Prostate gland (tissue), 2 donors: ENCODE results near the gene E2F3. TPM values are rescaled to one million over a fixed set of nuclear protein-coding genes. Genes with fewer than 3 reads are reported as not detected.
"Not testable (repeated sequence)": the region's sequence is repeated elsewhere in the genome, so short reads cannot be mapped to it uniquely, and the experiment has no call there.

Experiments used
- DNase-seq: peaks from one replicate; pipeline ENCODE4 v3.0.0-alpha.2; 2019; ENCODE audit warnings: low spot score
- H3K27ac ChIP-seq, 2 donors: fragments of 200-600 bp; sonication (generic); 2 replicates each; pipeline ENCODE4 v1.5.1; 2017 to 2019
- H3K27me3 ChIP-seq: fragments of 200-600 bp; sonication (generic); replicated peaks from 2 replicates; pipeline ENCODE4 v1.5.1; 2019; ENCODE audit not compliant: insufficient read depth
- H3K36me3 ChIP-seq, 2 donors: fragments of 200-600 bp; sonication (generic); 1 replicate in 1 of 2; 2 replicates in 1 of 2; pipeline versions ENCODE4 v1.5.1 to v1.8.1; 2017 to 2019
- H3K4me1 ChIP-seq: fragments of 200-600 bp; sonication (generic); replicated peaks from 2 replicates; pipeline ENCODE4 v1.5.1; 2019
- H3K4me3 ChIP-seq, 2 donors: fragments of 200-600 bp; sonication (generic); 2 replicates each; pipeline ENCODE4 v1.5.1; 2017 to 2019
- H3K9me3 ChIP-seq: fragments of 200-600 bp; sonication (generic); 2 replicates; pipeline ENCODE4 v1.5.1; 2017
- CTCF ChIP-seq, 4 experiments: fragments of 200-600 bp in 2 of 4; fragments of 450-650 bp in 2 of 4; sonication (generic) in 2 of 4; IDR thresholded peaks; 1 replicate in 3 of 4; 2 replicates in 1 of 4; pipeline ENCODE4 v1.5.1; 2016 to 2019; ENCODE audit warnings: antibody characterized with exemption in 4 of 4, mild to moderate bottlenecking in 2 of 4, moderate library complexity in 2 of 4
- POLR2A ChIP-seq: fragments of 450-650 bp; IDR thresholded peaks from one replicate; pipeline ENCODE4 v1.6.1; 2016; ENCODE audit warnings: antibody characterized with exemption, mild to moderate bottlenecking
- POLR2AphosphoS5 ChIP-seq: sonication (generic); formaldehyde crosslinking; IDR thresholded peaks from one replicate; pipeline ENCODE4 v1.6.1; 2017; ENCODE audit warnings: antibody characterized with exemption
- WGBS: methylation state at CpG from one replicate; pipeline ENCODE4 v1.1.5; 2018; 5-methylcytosine and 5-hydroxymethylcytosine counted together
- intact Hi-C: fragments of 100-400 bp; cut with DNase I; formaldehyde crosslinking; loops from one replicate; pipeline ENCODE4 v1.14.2; 2022
- total RNA-seq, 2 donors: library from RNA; depleted of rRNA; stranded (reverse); fragments of >200 nt; gene quantifications; one replicate each; pipeline ENCODE4 v1.1.0, GENCODE V29; 2016

Gene E2F3
- total RNA-seq, 2 donors from 2014 or later, result 3.7 to 5.5 TPM

GRCh38 chr6:20497216-20498040 is 95.7 kb downstream of the E2F3 start:
- H3K36me3 ChIP-seq, result no peaks in the 10 kb centered on the region
- no peaks in the 10 kb centered on the region for H3K27me3 ChIP-seq
- no peak overlapping the region for H3K27ac ChIP-seq
- no peak for TF ChIP-seq POLR2A
- TF ChIP-seq POLR2AphosphoS5, result no peak
- no peak for TF ChIP-seq CTCF (IDR thresholded peaks at IDR 0.05)
- DNase-seq, result no peak
- H3K9me3 ChIP-seq, result no peaks in the 10 kb centered on the region
- intact Hi-C loops, result no loop called here
- H3K4me1 ChIP-seq, result no peaks in the 10 kb centered on the region
- 78% methylated on average over 8 of the region's 8 CpGs for WGBS
- H3K4me3 ChIP-seq, result no peak overlapping the region

- H3K4me1 ChIP-seq, result no peaks in the 10 kb centered on the region
- DNase-seq, result no peak
- no peaks in the 10 kb centered on the region for H3K9me3 ChIP-seq
- no peak overlapping the region for H3K4me3 ChIP-seq
- WGBS, result 93% methylated on average over 2 of the region's 2 CpGs
- no peaks in the 10 kb centered on the region for H3K36me3 ChIP-seq
- intact Hi-C loops, result no loop called here
- TF ChIP-seq POLR2A (no peak), POLR2AphosphoS5 (no peak), CTCF (IDR thresholded peaks at IDR 0.05) (no peak)
- H3K27ac ChIP-seq, result no peak overlapping the region
- no peaks in the 10 kb centered on the region for H3K27me3 ChIP-seq
These were observed 96.3 kb downstream of the E2F3 start for GRCh38 chr6:20498041-20498385.

- TF ChIP-seq POLR2A, result no peak
- TF ChIP-seq CTCF (IDR thresholded peaks at IDR 0.05), result no peak
- no peak for TF ChIP-seq POLR2AphosphoS5
These were observed 107.5 kb downstream of the E2F3 start for GRCh38 chr6:20509212-20509611.

GRCh38 chr6:20511852-20512251 is 110.2 kb downstream of the E2F3 start:
- no peaks in the 10 kb centered on the region for H3K27me3 ChIP-seq
- no peak overlapping the region for H3K27ac ChIP-seq
- intact Hi-C loops, result no loop called here
- no peak for DNase-seq
- no peaks in the 10 kb centered on the region for H3K36me3 ChIP-seq
- TF ChIP-seq CTCF (IDR thresholded peaks at IDR 0.05) (no peak), POLR2A (no peak), POLR2AphosphoS5 (no peak)
- WGBS, result 83% methylated on average over 2 of the region's 2 CpGs
- no peaks in the 10 kb centered on the region for H3K4me1 ChIP-seq
- no peak overlapping the region for H3K4me3 ChIP-seq
- no peaks in the 10 kb centered on the region for H3K9me3 ChIP-seq

More at GRCh38 chr6:20509212-20509611, 107.5 kb downstream of the E2F3 start:
- no peak overlapping the region for H3K27ac ChIP-seq
- intact Hi-C loops, result no loop called here
- 52% methylated on average over 2 of the region's 2 CpGs for WGBS
- no peaks in the 10 kb centered on the region for H3K36me3 ChIP-seq
- no peaks in the 10 kb centered on the region for H3K4me1 ChIP-seq
- H3K4me3 ChIP-seq, result no peak overlapping the region
- DNase-seq, result no peak
- H3K27me3 ChIP-seq, result no peaks in the 10 kb centered on the region
- H3K9me3 ChIP-seq, result no peaks in the 10 kb centered on the region

- intact Hi-C loops, result loop anchor here (5.0 kb wide), 1 partner anchor 123 kb away; the partner anchor contains the start of gene E2F3
- H3K27ac ChIP-seq, H3K9me3 ChIP-seq, H3K4me3 ChIP-seq, H3K4me1 ChIP-seq, H3K36me3 ChIP-seq, DNase-seq, H3K27me3 ChIP-seq: not testable (repeated sequence)
- WGBS, result 75% methylated on average over 3 of the region's 3 CpGs
These were observed 123.5 kb downstream of the E2F3 start for GRCh38 chr6:20525208-20525607.
